ENCODE measurements around the gene C5orf15. TPM values are rescaled to one million over a fixed set of nuclear protein-coding genes. Genes with fewer than 3 reads are reported as not detected.
A peak's percentile ranks its signal among the peaks of the same experiment; 100 is the strongest.

C5orf15 gene
- total and polyA plus RNA-seq, 9 of the 15 experiments (the other 6 are each of a cell fraction or from before 2014, with no cell fraction given), result 23.3 to 50.7 (median 35.5) TPM

DNA sequence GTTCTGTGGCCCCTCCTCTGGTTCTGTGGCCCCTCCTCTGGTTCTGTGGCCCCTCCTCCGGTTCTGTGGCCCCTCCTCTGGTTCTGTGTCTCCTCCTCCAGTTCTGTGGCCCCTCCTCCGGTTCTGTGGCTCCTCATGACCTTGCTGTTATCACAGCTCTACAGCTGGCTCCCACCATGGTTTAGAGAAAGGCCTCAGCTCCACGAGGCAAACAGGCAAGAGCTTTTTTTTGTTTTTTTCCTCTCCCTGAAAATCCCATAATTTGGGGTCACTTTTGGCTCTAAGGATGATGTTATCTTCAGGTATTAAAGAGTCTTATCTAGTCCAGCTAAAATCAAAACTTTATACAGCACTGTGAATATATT, 31.8 kb downstream of the C5orf15 start (continued):
- TF ChIP-seq ZBTB7A (IDR thresholded peaks at IDR 0.05; ENCODE audit: borderline replicate concordance, control insufficient read depth, low read depth, low read length) (peak; percentile 34; the same call in 1 of the 2 replicates), FOXA1 (IDR thresholded peaks at IDR 0.05; ENCODE audit: borderline replicate concordance) (no peak), CTCFL (IDR thresholded peaks at IDR 0.05; ENCODE audit: borderline replicate concordance, insufficient read depth, low read depth, low read length, poor library complexity, severe bottlenecking) (no peak), HLTF (IDR thresholded peaks at IDR 0.05) (no peak), RBM25 (IDR thresholded peaks at IDR 0.05; ENCODE audit: low read depth, low read length, severe bottlenecking) (no peak), NR1H2 (CRISPR knock-in tag; IDR thresholded peaks at IDR 0.05) (no peak), EP300 (IDR thresholded peaks at IDR 0.05; ENCODE audit: low read length) (peak; percentile 80), WHSC1 (IDR thresholded peaks at IDR 0.05; ENCODE audit: low read length) (no peak), ZNF507 (tag; conservative IDR thresholded peaks at IDR 0.05) (no peak), YY1 (IDR thresholded peaks at IDR 0.05; ENCODE audit: borderline replicate concordance in 1 of 3, control insufficient read depth in 1 of 3, extremely low read depth in 1 of 3, insufficient read depth in 3 of 3, insufficient read length in 1 of 3, insufficient replicate concordance in 2 of 3, low read depth in 1 of 3, low read length in 2 of 3) (peak in 1 of 3 experiments; percentile 64), ZKSCAN1 (IDR thresholded peaks at IDR 0.05; ENCODE audit: low read depth, low read length) (peak; percentile 77), UBTF (IDR thresholded peaks at IDR 0.05; ENCODE audit: borderline replicate concordance in 1 of 2, low read depth in 2 of 2, low read length in 2 of 2) (no peak), CHCHD3 (CRISPR knock-in tag; IDR thresholded peaks at IDR 0.05) (no peak)
- TF ChIP-seq, protein P1, sequence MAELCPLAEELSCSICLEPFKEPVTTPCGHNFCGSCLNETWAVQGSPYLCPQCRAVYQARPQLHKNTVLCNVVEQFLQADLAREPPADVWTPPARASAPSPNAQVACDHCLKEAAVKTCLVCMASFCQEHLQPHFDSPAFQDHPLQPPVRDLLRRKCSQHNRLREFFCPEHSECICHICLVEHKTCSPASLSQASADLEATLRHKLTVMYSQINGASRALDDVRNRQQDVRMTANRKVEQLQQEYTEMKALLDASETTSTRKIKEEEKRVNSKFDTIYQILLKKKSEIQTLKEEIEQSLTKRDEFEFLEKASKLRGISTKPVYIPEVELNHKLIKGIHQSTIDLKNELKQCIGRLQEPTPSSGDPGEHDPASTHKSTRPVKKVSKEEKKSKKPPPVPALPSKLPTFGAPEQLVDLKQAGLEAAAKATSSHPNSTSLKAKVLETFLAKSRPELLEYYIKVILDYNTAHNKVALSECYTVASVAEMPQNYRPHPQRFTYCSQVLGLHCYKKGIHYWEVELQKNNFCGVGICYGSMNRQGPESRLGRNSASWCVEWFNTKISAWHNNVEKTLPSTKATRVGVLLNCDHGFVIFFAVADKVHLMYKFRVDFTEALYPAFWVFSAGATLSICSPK (IDR thresholded peaks at IDR 0.05; ENCODE audit: borderline replicate concordance), result no peak
- TF ChIP-seq, protein P2, sequence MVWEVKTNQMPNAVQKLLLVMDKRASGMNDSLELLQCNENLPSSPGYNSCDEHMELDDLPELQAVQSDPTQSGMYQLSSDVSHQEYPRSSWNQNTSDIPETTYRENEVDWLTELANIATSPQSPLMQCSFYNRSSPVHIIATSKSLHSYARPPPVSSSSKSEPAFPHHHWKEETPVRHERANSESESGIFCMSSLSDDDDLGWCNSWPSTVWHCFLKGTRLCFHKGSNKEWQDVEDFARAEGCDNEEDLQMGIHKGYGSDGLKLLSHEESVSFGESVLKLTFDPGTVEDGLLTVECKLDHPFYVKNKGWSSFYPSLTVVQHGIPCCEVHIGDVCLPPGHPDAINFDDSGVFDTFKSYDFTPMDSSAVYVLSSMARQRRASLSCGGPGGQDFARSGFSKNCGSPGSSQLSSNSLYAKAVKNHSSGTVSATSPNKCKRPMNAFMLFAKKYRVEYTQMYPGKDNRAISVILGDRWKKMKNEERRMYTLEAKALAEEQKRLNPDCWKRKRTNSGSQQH (CRISPR knock-in tag; IDR thresholded peaks at IDR 0.05), result no peak
- TF ChIP-seq, protein P3, sequence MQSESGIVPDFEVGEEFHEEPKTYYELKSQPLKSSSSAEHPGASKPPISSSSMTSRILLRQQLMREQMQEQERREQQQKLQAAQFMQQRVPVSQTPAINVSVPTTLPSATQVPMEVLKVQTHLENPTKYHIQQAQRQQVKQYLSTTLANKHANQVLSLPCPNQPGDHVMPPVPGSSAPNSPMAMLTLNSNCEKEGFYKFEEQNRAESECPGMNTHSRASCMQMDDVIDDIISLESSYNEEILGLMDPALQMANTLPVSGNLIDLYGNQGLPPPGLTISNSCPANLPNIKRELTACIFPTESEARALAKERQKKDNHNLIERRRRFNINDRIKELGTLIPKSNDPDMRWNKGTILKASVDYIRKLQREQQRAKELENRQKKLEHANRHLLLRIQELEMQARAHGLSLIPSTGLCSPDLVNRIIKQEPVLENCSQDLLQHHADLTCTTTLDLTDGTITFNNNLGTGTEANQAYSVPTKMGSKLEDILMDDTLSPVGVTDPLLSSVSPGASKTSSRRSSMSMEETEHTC (IDR thresholded peaks at IDR 0.05), result peak; percentile 83; the same call in 1 of the 2 replicates

All from K562 (cell line).